Endothelial cell of umbilical vein (primary cell): ENCODE data around the gene FOCAD. TPM values are rescaled to one million over a fixed set of nuclear protein-coding genes. Genes with fewer than 3 reads are reported as not detected.

Source experiments
- BruUV-seq: library from RNA; stranded (reverse); fragments of 400-500 nt; replicated peaks from 2 replicates; lab custom pipeline; 2021; lab: Mats Ljungman, UMichigan
- CTCF ChIA-PET: fragments of 300-600, 350-600 bp; sonication (Branson Sonifier 250); formaldehyde crosslinking; loops from one replicate; lab custom pipeline; 2021; ENCODE audit warnings: antibody characterized with exemption, inconsistent platforms; lab: Charles Lee
- POLR2A ChIA-PET: fragments of 300-600, 350-600 bp; sonication (Branson Sonifier 250); formaldehyde crosslinking; loops from one replicate; lab custom pipeline; 2021; ENCODE audit warnings: antibody characterized with exemption, inconsistent platforms; lab: Charles Lee
- DNase-seq: peaks from one replicate; pipeline ENCODE4 v3.0.0-alpha.2; 2011; ENCODE audit warnings: low read depth, low spot score
- FAIRE-seq: peaks from 2 replicates; lab custom pipeline; 2011; peaks lifted over from hg19 to GRCh38; lab: Jason Lieb, UNC
- H2AFZ ChIP-seq: 2 replicates; pipeline ENCODE4 v1.6.0; 2012; ENCODE audit warnings: low read depth, low read length, control low read depth, inconsistent platforms
- H3K27ac ChIP-seq: 2 replicates; pipeline ENCODE4 v1.5.1; 2011; ENCODE audit warnings: low read depth, mild to moderate bottlenecking, control low read depth, low read length, moderate library complexity; ENCODE audit not compliant: insufficient read depth
- H3K27me3 ChIP-seq, 2 experiments: 2 replicates each; pipeline versions ENCODE4 v1.6.0 to v1.6.1; 2011; ENCODE audit warnings: low read length in 2 of 2, mixed read lengths in 1 of 2; ENCODE audit not compliant: control insufficient read depth in 2 of 2, insufficient read depth in 2 of 2
- H3K36me3 ChIP-seq, 2 experiments: 2 replicates in 1 of 2; 3 replicates in 1 of 2; pipeline ENCODE4 v1.5.1; 2011; ENCODE audit warnings: low read length in 2 of 2, mild to moderate bottlenecking in 1 of 2, moderate library complexity in 1 of 2; ENCODE audit not compliant: control insufficient read depth in 2 of 2, insufficient read depth in 2 of 2; ENCODE audit errors: extremely low read depth in 1 of 2
- H3K4me1 ChIP-seq: 3 replicates; pipeline ENCODE4 v1.5.1; 2011; ENCODE audit warnings: mild to moderate bottlenecking, low read length; ENCODE audit not compliant: control insufficient read depth, insufficient read depth; ENCODE audit errors: extremely low read depth
- H3K4me2 ChIP-seq: 2 replicates; pipeline ENCODE4 v1.6.1; 2011; ENCODE audit warnings: low read length, control low read depth, mixed read lengths; ENCODE audit not compliant: insufficient read depth
- H3K4me3 ChIP-seq, 3 experiments: fragments of 200-600 bp in 1 of 3; sonication (generic), shearing (Covaris generic) in 1 of 3; replicated peaks in 1 of 3; 2 replicates each; pipeline ENCODE4 v1.5.1; 2011 to 2016; ENCODE audit warnings: control low read depth in 3 of 3, low read length in 3 of 3, mild to moderate bottlenecking in 2 of 3, inconsistent platforms in 1 of 3, low read depth in 1 of 3, moderate library complexity in 1 of 3; ENCODE audit not compliant: insufficient read depth in 1 of 3
- H3K79me2 ChIP-seq: 2 replicates; pipeline ENCODE4 v1.6.0; 2012; ENCODE audit warnings: low read length, inconsistent platforms; ENCODE audit not compliant: control insufficient read depth, insufficient read depth
- H3K9ac ChIP-seq: replicated peaks from 2 replicates; pipeline ENCODE3; 2011; ENCODE audit warnings: low read length, control low read depth; ENCODE audit not compliant: insufficient read depth; ENCODE audit errors: extremely low read depth
- H3K9me1 ChIP-seq: replicated peaks from 3 replicates; pipeline ENCODE4 v1.6.0; 2011; ENCODE audit warnings: mild to moderate bottlenecking, low read length; ENCODE audit not compliant: control insufficient read depth, insufficient read depth; ENCODE audit errors: extremely low read depth
- H3K9me3 ChIP-seq: replicated peaks from 2 replicates; pipeline ENCODE4 v1.5.1; 2012; ENCODE audit warnings: low read length, inconsistent platforms; ENCODE audit not compliant: control insufficient read depth, insufficient read depth
- H4K20me1 ChIP-seq: replicated peaks from 2 replicates; pipeline ENCODE3; 2011; ENCODE audit warnings: mild to moderate bottlenecking, low read length; ENCODE audit not compliant: control insufficient read depth, insufficient read depth; ENCODE audit errors: extremely low read depth
- CTCF ChIP-seq, 2 donors: IDR thresholded peaks; 1 replicate in 1 of 2; 2 replicates in 1 of 2; pipeline ENCODE4 v1.5.1; 2011; ENCODE audit warnings: low read length in 2 of 2, mild to moderate bottlenecking in 2 of 2, moderate library complexity in 2 of 2, control low read depth in 1 of 2, inconsistent platforms in 1 of 2, low read depth in 1 of 2; ENCODE audit not compliant: insufficient read depth in 1 of 2; ENCODE audit errors: extremely low read depth in 1 of 2
- EZH2 ChIP-seq: IDR thresholded peaks from 2 replicates; pipeline ENCODE4 v1.6.1; 2012; ENCODE audit warnings: borderline replicate concordance, low read depth, mild to moderate bottlenecking, moderate library complexity, low read length, inconsistent platforms; ENCODE audit not compliant: severe bottlenecking
- FOS ChIP-seq: IDR thresholded peaks from 2 replicates; pipeline ENCODE4 v1.6.1; 2011; ENCODE audit warnings: mild to moderate bottlenecking, low read length, moderate library complexity, borderline replicate concordance; ENCODE audit not compliant: insufficient read depth
- GATA2 ChIP-seq: IDR thresholded peaks from 2 replicates; pipeline ENCODE4 v1.7.0; 2011; ENCODE audit warnings: low read depth, mild to moderate bottlenecking, moderate library complexity, mixed read lengths, low read length; ENCODE audit not compliant: insufficient read length, insufficient read depth
- JUN ChIP-seq: IDR thresholded peaks from 2 replicates; pipeline ENCODE4 v1.6.1; 2011; ENCODE audit warnings: borderline replicate concordance, low read depth; ENCODE audit not compliant: insufficient read length, insufficient read depth
- MYC ChIP-seq: IDR thresholded peaks from one replicate; pipeline ENCODE4 v1.6.1; 2011; ENCODE audit warnings: mild to moderate bottlenecking, low read depth, low read length
- POLR2A ChIP-seq: IDR thresholded peaks from 2 replicates; pipeline ENCODE4 v1.6.1; 2012; ENCODE audit warnings: low read depth, mild to moderate bottlenecking, control low read depth, low read length
- POLR2AphosphoS5 ChIP-seq: IDR thresholded peaks from 2 replicates; pipeline ENCODE4 v1.6.1; 2012; ENCODE audit warnings: low read depth, mild to moderate bottlenecking, control low read depth, low read length, moderate library complexity; ENCODE audit not compliant: insufficient read depth
- dilution Hi-C: fragments of 300-500 bp; cut with MboI; formaldehyde crosslinking; loops from one replicate; pipeline ENCODE4 v1.15.0; 2019; ENCODE audit warnings: low sequenced_read_pairs; ENCODE audit not compliant: extremely low pct_ligation_motif_present
- intact Hi-C: fragments of 100-400 bp; cut with micrococcal nuclease; formaldehyde crosslinking; loops from one replicate; pipeline ENCODE4 v1.10.0; 2022
- polyA plus RNA-seq, 4 experiments: library from polyadenylated mRNA; depleted of rRNA in 3 of 4; stranded (reverse) in 3 of 4; unstranded in 1 of 4; fragments of >200 nt; gene quantifications; 2 replicates each; pipeline versions ENCODE4 v1.2.1 to v1.2.3, GENCODE V29; 2011 to 2012; ENCODE audit warnings: missing spikeins in 1 of 4
- total RNA-seq: library from RNA; stranded (reverse); gene quantifications from 2 replicates; pipeline ENCODE4 v1.2.3, GENCODE V29; 2021
- TF ChIP-seq, protein P1 (sequence below): IDR thresholded peaks from 2 replicates; pipeline ENCODE4 v1.6.1; 2011; ENCODE audit not compliant: insufficient read depth, insufficient read length

Gene FOCAD
- total and polyA plus RNA-seq, 2 donors (not counting 3 experiments of a cell fraction or from before 2014, with no cell fraction given): 26.7 to 66.9 TPM

GRCh38 chr9:20808002-20808401 lies 123.9 kb downstream of the FOCAD start:
- ChIA-PET CTCF (interaction anchor here (0.8 to 1.6 kb wide), 4 partner anchors 76 to 303 kb away, joined by 3 to 4 read pairs (median 4); no protein-coding TSS in a partner anchor), POLR2A (no interaction called here)
- Histone ChIP-seq H3K9me1 (no peaks in the 10 kb centered on the region), H3K4me1 (no peaks in the 10 kb centered on the region), H3K27me3 (no peaks in the 10 kb centered on the region), H3K27ac (no peak overlapping the region), H3K79me2 (peaks cover 4% of the 10 kb centered on the region), H3K4me2 (no peak overlapping the region), H3K36me3 (no peaks in the 10 kb centered on the region), H3K9ac (no peak overlapping the region), H2AFZ (no peak overlapping the region), H3K4me3 (no peak overlapping the region), H4K20me1 (no peaks in the 10 kb centered on the region), H3K9me3 (no peaks in the 10 kb centered on the region)
- intact Hi-C loops: no loop called here
- dilution Hi-C loops: no loop called here
- FAIRE-seq (no peak), DNase-seq (no peak)
- no TSS peak for BruUV-seq
- TF ChIP-seq CTCF (IDR thresholded peaks at IDR 0.05; ENCODE audit: extremely low read depth in 1 of 2, insufficient read depth in 1 of 2, low read depth in 1 of 2, low read length in 2 of 2) (no peak), GATA2 (no peak), JUN (no peak), POLR2A (no peak), POLR2AphosphoS5 (no peak), EZH2 (no peak), FOS (no peak), MYC (no peak)
- TF ChIP-seq, protein P1, sequence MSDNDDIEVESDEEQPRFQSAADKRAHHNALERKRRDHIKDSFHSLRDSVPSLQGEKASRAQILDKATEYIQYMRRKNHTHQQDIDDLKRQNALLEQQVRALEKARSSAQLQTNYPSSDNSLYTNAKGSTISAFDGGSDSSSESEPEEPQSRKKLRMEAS: no peak
